Activated T-cell treated with anti-CD3 and anti-CD28 coated beads, Interleukin-2, amount 50 U/mL, for 48 hours (primary cell): Measurements from ENCODE around the gene TSPAN2.

ENCODE experiments used
- DNase-seq, 2 experiments: peaks; one replicate each; pipeline ENCODE4 v3.0.0-alpha.2; 2020

TSPAN2 gene

DNA sequence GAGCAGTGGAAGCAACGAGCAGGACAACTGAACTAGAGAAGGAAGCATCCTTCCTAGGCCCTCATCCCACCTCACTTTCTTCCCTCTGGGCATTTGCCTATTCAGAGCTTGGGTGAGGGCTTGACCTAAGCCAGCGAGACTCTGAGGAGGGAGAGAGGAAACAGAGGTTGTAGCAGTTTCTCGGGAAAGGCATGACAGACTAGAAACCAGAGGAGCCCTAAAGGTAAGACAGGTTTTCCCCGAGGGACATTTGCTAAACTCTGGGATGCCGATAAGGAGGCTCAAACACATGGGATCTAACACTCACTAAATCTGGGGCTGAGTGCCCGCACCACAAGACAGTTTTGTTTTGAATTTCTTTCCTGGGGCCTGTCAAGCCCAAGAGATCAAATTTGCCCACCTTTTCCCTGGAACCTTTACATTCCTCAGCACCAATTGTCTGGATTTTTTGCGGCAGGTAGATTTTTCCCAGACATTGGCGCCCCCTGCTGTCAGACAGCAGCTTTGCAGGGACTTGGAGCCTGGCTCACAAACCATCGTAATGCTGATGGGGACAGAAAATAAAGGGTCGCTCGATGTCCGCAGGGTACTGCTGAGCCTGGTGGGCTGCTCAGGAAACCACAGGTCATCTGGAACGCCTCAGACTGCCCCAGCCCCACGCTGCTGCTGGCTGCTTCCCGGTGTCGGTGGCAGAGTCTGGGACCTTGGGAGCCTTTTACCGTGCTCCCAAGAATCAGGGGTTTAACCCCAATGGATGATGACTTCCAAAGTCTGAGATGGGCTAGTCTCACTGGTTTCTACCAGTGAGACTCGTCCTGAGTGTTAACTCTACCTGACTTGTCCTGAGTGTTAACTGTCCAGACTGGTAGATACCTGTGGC lies 23.4 kb upstream of the TSPAN2 start:
- peak; percentile 67 to 73 for DNase-seq

DNA sequence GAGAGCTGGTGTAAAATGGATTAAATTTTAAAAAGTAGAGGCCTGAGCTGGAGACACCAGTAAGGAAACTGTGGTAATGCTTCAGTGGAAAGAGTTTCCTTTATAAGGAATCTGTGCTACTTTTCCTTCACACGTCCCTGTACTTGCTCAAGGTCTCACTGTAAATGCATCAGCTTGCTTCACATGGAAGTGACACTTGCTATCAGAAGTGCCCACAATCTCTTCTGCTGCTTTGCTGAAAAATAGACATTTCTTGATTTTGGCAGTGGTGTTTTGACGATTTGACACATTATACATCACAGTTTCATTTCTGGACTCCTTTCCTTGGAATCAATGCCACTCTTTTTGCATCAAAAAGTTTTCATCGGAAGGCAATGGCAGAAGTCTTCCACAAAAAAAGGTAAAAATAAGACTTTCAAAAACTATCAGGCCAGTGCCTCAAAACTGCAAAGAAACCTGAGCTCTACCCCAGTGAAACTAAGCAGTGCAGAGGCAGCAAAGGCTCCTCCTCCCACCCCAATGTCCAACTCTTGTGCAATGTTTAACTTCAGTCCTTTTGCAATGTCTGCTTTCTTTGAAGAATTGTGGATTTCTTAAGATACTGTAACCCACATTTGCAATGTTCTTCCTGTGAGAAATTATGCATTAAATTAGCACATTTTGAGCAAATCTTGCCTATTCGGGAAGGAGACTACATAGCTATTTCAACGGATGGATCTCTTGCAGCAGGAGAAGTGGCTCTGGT lies 18.4 kb upstream of the TSPAN2 start:
- DNase-seq = no peak

DNA sequence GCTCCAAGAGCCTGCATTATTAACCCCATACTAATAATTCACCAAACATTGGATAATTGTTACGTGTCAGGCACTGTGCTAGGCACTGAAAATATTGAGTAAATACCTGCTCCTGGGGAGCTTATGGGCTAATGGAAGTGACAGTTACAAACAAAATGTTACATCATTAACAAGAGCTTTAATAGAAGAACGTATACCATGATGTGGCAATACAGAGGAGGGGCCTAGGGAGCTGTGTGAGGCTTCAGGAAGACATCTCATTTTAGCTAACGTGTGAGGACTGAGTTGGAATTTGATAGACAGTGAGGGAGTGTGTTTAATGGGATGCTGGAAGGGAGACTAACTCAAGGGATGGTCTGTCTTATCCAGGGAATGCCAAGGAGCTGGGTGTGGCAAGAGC lies 16.5 kb upstream of the TSPAN2 start:
- no peak for DNase-seq

DNA sequence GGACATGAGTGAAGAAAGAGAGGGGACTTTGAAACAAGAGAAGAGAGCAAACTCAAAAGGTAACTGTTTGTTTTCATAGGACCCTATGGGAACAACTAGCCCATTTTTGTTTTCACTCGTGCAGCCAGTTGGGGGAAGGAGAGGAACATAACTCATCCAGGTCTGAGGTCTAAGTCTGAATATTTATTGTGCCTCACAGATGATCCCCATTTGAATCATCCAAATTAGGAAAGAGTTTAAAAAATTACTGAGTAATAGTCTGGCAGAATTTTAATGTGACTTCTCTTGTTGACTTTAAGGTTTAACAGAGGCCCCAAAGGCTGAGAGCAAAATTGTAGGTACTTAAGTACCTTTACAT lies 10.4 kb upstream of the TSPAN2 start:
- DNase-seq = no peak

DNA sequence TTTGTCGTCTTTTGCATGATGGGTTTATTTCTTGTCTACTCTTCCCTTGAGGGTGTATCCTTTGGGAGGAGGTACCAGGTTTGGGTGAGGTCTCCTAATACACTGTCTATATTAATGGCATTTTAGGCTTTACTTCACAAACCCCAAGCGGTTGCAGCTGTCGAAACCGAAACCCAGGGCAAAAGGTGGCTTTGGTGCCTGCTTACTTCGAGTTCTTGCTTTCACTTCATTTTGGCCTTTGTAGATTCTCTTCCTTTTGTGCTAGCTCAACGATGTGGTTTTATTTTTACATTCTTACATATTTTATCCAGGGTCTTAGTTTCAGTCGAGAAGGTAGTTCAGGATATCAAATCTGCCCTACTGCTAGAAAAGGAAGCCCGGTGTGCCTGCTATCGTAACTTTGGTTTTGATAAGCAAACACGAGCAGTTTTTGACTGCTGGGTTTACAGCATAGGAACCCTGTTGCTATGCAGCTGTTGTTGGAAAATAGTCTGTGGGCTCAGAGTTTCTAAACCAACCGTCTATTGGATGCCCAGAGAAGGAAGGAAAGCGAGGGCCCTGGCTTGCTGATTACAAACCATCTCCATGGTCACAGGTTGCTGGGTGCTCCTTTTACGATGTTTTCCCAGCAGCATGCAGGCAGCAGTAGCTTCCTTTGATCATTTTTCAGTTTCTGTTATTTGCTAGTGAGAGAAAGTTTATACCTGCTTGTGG lies 9.8 kb upstream of the TSPAN2 start:
- DNase-seq = peak; percentile 55 to 64

DNA sequence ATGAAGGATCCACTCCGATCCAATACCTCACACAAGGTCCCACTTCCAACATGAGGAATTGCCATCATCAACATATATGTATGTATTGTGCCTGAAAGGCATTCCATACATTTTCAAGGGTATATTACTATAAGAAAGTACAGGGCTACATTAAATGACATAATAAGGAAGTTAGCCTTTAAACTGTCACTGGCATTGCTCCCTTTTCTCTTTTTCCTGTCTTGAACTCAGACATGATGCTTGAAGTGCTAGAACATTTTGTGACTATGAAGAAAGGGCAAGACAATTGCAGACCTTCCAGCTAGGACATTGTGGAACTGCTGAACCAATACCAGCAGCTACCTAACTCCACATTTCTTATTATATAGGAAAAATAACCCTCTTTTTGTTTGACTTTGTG lies 2.9 kb upstream of the TSPAN2 start:
- no peak for DNase-seq

DNA sequence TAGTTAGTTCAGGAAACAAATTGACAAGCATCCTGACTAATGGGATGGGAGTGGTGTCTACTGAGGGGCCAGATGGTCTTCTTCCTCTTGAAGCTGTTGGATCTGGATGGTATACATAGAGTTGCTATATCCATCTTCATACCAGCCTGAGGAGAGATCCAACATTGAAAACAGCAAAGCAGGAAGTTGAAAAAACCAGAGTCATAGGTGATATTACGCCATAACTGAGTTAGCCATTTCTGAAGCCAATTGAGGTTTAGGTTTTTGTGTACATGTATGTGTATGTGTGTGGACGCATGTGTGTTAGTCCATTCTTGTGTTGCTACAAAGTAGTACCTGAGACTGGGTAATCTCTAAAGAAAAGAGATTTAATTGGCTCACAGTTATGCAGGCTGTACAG lies 2.3 kb upstream of the TSPAN2 start:
- no peak for DNase-seq

DNA sequence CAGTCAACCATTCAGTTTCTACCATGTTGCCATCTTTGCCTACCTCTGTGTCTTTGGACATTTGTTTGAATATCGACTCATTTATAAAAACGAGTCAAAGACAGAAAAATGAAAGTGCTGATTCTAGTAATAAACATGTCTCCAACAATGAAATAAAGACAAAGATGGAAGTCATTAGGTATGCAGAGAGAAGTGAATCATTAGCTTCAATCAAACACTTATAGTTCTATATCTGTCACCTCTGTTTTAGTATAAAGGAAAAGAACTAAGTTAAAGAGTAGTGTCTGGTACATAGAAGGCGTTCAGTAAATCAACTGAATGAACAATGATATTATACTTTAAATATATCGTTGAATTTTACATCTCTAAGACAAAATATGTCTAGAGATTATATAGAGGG lies 1.7 kb upstream of the TSPAN2 start:
- no peak for DNase-seq

DNA sequence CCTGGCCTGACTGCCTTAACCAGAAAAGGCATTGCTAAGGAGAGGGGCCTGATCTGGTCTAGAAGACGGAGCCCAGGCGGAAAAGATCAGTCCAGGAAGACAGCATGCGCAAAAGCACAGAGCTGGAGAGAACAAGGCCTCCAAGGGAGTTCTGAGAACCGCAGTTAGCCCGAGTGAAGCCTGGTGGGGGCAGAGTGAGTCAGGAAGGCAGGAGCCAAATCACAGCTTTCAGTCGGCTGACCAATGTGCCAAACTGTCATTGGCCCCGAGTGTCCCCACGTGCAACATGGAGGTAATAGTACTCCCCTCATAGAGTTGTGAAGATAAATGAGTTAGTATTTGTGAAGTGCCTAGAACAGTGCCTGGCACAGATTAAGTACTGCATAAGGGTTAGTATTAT lies 1.2 kb upstream of the TSPAN2 start:
- DNase-seq = no peak

DNA sequence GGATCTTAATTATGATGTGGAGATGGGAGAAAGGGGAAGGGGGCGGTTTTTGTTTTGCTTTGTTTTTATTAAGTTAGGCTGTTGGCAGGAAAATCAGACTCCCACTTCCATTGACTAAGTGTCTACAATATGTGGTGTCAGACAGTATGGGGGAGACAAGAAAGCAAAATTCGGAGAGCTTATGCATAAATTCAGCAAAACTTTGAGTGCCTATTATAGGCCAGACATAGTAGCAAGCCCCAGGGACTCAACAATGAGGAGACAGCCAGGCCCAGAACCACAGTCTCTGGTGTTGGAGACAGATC lies 835 bp upstream of the TSPAN2 start:
- DNase-seq = no peak

DNA sequence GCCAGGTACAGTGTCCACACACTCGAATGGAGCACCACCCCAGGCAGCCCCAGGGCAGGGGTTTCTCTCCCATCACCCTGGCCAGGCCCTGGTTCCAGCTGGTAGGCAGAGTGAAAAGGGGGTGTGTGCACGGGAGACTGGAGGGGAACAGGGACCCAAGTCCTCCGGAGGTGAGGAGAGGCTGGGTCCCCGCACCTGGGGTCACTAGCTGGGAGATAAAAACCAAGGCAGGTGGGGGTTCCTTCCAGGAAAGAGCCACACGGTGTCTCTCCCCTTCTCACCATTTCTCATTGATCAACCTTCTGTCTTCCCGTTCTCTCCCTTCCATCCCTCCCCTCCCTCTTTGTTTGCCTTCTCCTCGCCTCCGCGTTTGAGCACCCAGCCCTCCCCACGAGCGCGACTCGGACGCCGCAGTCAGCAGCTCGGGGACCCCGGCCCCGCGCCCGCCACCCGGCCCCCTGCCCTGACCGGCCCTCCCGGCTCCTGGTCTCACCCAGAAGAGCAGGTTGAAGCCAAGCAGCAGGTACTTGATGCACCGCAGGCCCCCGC lies 358 bp downstream of the TSPAN2 start:
- no peak for DNase-seq

DNA sequence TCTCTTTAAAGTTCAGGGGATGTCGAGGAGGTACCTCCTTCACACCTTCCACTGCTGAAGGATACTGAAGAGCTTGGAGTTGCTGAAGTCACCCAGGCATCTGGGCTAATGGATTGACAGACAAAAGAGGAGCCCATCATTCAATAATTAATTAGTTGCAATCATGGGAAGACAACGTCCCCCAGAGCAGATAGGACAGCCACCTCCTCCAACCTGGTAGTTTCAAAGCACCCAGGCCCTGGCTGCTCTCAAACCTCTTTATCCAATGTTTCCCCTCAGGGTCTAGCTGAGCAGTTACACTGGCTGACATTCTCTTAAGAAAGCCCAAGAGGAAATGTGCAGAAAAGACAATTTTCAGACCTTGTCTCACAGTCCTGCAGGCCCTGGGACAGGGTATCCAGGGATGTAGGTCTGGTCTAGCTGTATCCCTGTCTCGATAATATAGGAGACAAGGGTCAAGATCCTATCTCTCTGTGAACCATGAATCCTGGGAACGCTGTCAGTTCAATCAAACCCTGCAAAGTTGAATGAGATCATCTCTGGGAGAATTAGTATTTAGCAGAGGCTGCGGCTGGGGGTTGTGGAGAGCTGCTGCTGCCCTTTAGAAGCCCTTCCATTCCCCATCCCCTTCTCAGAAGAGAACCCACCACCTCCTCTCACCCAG lies 1.1 kb downstream of the TSPAN2 start:
- no peak for DNase-seq

DNA sequence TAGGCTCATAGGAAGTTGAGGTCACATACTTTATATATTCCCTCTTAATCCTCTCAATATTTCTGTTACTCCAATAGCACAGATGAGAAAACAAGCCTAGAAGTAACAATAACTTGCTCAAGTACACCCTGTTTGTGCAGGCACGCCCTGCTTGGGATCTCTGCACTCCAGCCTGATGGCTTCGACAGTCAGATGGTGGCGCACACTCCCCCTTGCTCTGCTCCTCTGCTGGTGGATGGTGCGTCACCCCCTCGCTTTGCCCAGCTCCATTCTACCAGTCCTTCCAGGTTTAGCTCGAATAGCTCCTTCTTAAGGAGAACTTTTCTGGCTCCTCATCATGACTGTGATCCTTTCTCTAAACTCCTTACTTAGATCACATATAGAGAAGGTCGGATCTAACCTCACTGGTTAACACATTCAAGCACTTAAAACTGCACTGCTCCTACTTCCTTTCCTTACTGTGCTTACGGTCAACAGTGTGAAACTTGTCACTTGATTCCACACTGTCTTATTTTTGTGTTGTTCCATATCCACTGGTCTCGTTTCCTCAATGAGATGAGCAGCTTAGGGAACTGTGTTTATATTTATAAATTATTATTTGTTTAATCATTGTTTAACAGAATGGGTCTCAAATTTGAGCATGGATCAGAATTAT lies 3.0 kb downstream of the TSPAN2 start:
- no peak for DNase-seq

DNA sequence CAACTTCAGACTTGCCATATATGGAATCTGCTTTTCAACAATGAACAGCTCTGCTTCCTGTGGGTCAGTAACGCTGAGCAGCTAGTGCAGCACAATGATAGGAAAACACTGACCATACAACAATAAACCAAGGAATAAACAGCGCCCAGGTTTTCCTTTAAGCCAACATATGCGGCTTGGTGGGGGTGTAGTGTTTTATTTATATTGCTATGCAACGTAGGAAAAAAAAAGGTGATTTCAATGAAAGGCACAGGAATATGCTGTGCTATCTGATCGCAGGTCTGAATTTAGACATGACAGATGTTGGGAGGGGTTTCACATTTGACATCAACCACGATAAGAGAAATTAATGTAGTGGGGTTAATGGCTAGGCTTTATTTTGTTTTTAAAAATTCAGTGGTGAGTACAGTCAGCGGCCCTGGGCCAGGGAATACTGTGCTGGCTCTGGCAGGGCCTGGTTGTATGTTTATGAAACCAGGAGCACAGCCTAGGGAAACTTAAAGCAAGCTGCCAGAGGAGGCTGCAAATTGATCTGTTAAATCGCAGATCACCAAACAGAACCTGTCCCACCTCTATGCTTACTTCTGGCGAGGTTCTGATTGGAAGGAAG lies 4.3 kb downstream of the TSPAN2 start:
- DNase-seq = no peak

DNA sequence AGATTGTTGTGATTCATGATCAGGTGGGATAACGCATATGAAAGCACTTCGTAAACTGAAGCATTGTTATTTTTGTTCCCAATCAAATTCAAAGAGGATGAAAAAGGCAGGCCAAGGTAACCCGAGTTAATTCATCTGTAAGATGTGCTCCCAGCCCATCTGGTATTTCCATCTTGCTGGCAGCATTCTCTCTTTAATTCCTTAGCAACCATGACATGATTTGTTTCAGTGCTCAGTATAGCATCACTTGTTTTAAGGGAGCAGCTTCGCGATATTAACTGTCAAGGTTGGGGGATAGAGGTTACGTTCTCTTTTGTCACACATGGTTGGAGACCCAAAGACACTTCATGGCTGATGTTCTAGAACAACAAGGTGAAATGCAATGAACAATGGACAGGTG lies 6.4 kb downstream of the TSPAN2 start:
- no peak for DNase-seq

DNA sequence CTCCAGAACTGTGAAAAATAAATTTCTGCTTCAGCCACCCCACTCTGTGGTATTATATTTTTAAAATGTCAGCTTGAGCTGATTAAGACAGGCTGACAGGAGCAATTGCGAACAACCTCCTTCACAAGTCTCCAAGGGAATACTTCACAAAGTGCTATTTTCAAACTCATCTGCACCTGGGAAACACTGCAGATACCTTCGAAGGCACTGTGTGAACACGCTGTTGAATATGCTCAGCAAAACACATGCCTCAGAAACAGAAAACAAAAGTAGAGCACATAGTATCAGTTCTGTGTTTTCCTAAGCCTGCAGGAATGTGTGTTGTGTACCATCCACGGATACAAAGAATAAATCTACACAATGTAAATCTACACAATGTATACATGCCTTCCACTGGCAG lies 10.6 kb downstream of the TSPAN2 start:
- DNase-seq = no peak

DNA sequence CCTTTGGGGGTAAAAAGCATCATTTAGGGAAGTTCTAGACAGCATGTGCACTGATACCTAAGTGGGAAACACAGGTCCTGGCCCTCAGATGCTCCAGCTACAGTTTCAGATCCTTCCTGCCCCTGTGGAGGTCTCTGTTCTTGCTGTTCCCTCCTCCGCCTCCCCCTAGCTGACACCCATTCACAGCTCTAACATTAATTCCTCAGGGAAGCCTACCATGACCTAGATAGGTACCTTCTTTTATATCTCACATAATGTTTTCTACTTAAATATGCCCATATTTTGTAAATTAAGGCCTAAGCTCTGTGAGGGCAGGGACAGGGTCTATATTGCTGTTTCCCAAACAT lies 11.3 kb downstream of the TSPAN2 start:
- no peak for DNase-seq

DNA sequence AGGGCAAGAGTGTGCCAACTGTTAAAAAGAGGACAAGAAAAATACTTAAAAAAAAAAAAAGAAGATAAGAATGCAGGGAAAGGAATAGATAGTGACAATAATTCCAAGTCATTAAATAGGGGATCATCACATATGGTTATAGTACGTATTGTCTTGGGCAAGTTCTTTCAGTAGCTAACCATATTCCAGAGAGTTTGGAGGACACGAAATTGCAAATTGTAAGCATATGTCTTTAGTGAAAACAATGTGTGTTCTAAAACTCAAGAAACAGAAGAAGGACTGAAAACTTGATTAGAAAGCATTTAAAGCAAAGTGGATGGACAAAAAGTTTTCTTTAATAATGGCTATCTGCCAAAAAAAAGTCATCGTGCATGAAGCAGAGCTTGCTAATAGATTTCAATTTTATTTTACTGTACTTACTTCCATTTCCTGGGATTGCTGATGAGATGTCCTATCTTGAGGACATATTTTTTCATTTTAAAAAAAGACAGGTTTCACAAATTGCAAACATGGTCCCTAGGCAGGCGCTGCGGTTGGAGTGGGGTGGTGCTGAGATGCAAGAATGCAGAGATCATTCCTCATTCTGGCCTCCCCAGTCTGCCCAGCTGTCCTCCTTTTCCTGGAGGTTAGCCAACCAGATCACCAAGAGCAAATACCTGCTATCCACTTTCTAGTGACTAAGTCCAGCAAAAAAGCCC lies 11.9 kb downstream of the TSPAN2 start:
- no peak for DNase-seq

DNA sequence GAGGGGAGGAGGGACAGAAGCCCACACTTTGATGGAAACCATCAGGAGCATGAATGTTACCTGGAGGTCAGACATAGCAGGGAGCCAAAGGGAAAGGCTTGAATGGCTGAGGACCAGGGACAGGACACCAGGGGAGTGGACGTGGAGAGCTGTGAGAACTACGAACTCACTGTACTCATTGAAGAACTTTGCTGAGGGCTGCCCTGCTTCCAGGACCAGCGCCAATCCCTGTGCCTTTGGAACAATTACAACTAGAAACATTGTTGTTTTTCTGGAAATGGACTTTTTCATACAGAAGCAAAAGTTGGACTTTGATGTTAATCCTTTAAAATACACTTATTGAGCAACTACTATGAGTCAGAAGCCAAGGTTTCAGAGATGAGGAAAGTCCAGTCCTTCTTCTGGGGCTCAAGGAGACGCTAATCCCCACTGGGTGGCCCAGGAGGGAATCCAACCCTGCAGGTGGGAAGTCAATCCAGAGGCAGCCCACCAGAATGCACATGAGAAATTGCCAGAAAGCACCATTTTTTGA lies 12.9 kb downstream of the TSPAN2 start:
- no peak for DNase-seq

DNA sequence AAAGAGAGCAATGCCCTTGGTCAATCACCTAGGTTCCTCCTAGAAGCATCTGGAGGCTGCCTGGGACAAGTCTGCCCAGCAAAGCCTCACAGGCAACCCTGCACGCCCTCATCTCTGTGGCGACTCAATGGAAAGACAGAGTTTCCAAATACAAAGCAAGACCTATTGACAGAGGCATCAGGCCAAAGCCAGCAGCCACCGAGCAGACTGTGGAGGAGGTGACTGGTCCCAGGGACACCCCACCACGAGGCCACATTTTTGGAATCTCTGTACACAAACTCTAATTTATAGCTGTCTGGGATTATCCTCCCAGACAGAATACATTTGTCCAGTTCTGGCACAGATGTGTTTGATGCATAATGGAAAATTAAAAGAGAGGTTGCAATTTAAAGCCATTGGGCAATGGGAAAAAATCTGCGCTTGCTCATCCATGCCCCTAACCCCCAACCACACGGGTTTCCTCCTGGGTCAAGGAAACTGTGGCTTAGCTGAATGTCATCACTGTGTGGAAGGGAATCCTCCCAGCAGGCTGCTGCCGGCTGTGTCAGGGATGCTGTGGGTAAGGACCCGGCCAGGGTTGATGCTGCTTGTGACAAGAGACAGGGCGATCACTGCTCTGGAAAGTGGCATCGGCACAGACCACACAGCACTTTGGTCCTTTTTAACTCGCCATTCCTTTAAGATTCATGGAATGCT lies 14.3 kb downstream of the TSPAN2 start:
- DNase-seq = no peak
